ENCODE data around the gene SENP6.

DNA sequence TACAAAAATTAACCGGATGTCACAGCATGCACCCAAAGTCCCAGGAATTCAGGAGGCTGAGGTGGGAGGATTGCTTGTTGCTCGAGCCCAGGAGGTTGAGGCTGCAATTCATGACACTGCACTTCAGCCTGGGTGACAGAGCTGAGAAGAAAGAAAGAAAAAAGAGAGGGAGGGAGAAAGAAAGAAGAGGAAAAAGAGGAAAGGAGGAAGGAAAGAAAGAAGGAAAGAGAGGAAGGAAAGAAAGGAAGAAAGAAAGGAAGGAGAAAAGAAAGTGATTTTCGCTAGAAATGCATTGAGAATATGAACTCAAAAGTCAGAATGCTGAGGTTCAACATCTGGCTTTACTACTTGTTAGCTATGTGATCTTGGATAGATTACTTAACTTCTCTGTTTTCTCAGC is 6.6 kb downstream of the SENP6 start:
- TF ChIP-seq, protein P1, sequence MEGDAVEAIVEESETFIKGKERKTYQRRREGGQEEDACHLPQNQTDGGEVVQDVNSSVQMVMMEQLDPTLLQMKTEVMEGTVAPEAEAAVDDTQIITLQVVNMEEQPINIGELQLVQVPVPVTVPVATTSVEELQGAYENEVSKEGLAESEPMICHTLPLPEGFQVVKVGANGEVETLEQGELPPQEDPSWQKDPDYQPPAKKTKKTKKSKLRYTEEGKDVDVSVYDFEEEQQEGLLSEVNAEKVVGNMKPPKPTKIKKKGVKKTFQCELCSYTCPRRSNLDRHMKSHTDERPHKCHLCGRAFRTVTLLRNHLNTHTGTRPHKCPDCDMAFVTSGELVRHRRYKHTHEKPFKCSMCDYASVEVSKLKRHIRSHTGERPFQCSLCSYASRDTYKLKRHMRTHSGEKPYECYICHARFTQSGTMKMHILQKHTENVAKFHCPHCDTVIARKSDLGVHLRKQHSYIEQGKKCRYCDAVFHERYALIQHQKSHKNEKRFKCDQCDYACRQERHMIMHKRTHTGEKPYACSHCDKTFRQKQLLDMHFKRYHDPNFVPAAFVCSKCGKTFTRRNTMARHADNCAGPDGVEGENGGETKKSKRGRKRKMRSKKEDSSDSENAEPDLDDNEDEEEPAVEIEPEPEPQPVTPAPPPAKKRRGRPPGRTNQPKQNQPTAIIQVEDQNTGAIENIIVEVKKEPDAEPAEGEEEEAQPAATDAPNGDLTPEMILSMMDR (IDR thresholded peaks at IDR 0.05): no peak
- TF ChIP-seq CBFB (CRISPR knock-in tag; IDR thresholded peaks at IDR 0.05; ENCODE audit: low read depth) (no peak), GRHL2 (CRISPR knock-in tag; IDR thresholded peaks at IDR 0.05; ENCODE audit: insufficient replicate concordance, severe bottlenecking) (no peak), SP1 (CRISPR knock-in tag; conservative IDR thresholded peaks at IDR 0.05) (no peak), JUN (CRISPR knock-in tag; IDR thresholded peaks at IDR 0.05) (no peak)
- TF ChIP-seq, protein P2, sequence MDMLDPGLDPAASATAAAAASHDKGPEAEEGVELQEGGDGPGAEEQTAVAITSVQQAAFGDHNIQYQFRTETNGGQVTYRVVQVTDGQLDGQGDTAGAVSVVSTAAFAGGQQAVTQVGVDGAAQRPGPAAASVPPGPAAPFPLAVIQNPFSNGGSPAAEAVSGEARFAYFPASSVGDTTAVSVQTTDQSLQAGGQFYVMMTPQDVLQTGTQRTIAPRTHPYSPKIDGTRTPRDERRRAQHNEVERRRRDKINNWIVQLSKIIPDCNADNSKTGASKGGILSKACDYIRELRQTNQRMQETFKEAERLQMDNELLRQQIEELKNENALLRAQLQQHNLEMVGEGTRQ (CRISPR knock-in tag; IDR thresholded peaks at IDR 0.05): no peak
- TF ChIP-seq, protein P3, sequence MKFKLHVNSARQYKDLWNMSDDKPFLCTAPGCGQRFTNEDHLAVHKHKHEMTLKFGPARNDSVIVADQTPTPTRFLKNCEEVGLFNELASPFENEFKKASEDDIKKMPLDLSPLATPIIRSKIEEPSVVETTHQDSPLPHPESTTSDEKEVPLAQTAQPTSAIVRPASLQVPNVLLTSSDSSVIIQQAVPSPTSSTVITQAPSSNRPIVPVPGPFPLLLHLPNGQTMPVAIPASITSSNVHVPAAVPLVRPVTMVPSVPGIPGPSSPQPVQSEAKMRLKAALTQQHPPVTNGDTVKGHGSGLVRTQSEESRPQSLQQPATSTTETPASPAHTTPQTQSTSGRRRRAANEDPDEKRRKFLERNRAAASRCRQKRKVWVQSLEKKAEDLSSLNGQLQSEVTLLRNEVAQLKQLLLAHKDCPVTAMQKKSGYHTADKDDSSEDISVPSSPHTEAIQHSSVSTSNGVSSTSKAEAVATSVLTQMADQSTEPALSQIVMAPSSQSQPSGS (CRISPR knock-in tag; IDR thresholded peaks at IDR 0.05; ENCODE audit: borderline replicate concordance, low read depth): no peak
- TF ChIP-seq, protein P4, sequence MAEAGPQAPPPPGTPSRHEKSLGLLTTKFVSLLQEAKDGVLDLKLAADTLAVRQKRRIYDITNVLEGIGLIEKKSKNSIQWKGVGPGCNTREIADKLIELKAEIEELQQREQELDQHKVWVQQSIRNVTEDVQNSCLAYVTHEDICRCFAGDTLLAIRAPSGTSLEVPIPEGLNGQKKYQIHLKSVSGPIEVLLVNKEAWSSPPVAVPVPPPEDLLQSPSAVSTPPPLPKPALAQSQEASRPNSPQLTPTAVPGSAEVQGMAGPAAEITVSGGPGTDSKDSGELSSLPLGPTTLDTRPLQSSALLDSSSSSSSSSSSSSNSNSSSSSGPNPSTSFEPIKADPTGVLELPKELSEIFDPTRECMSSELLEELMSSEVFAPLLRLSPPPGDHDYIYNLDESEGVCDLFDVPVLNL (CRISPR knock-in tag; IDR thresholded peaks at IDR 0.05; ENCODE audit: borderline replicate concordance, low read depth): no peak
- TF ChIP-seq, protein P5, sequence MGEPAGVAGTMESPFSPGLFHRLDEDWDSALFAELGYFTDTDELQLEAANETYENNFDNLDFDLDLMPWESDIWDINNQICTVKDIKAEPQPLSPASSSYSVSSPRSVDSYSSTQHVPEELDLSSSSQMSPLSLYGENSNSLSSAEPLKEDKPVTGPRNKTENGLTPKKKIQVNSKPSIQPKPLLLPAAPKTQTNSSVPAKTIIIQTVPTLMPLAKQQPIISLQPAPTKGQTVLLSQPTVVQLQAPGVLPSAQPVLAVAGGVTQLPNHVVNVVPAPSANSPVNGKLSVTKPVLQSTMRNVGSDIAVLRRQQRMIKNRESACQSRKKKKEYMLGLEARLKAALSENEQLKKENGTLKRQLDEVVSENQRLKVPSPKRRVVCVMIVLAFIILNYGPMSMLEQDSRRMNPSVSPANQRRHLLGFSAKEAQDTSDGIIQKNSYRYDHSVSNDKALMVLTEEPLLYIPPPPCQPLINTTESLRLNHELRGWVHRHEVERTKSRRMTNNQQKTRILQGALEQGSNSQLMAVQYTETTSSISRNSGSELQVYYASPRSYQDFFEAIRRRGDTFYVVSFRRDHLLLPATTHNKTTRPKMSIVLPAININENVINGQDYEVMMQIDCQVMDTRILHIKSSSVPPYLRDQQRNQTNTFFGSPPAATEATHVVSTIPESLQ (CRISPR knock-in tag; IDR thresholded peaks at IDR 0.05): no peak

Data from WTC11 (cell line).